Mononuclear cell (primary cell): ENCODE measurements around the gene TRAP1. TPM values are rescaled to one million over a fixed set of nuclear protein-coding genes. Genes with fewer than 3 reads are reported as not detected.
"Not testable (repeated sequence)": the region's sequence is repeated elsewhere in the genome, so short reads cannot be mapped to it uniquely, and the experiment has no call there.

Source experiments
- H3K27me3 ChIP-seq: 2 replicates; pipeline ENCODE4 v1.6.0; 2011; ENCODE audit warnings: low read length, control low read depth; ENCODE audit not compliant: insufficient read depth
- H3K4me1 ChIP-seq: 2 replicates; pipeline ENCODE4 v1.5.1; 2011; ENCODE audit warnings: mild to moderate bottlenecking, low read length, control low read depth; ENCODE audit not compliant: insufficient read depth
- H3K4me3 ChIP-seq: 2 replicates; pipeline ENCODE4 v1.5.1; 2011; ENCODE audit warnings: mild to moderate bottlenecking, low read length, moderate library complexity
- H3K9me3 ChIP-seq: 2 replicates; pipeline ENCODE4 v1.5.1; 2011; ENCODE audit warnings: low read depth, mild to moderate bottlenecking, control low read depth, low read length
- total RNA-seq: library from RNA; depleted of rRNA; stranded (reverse); fragments of >200 nt; gene quantifications from one replicate; pipeline ENCODE4 v1.2.3, GENCODE V29; 2012

Gene TRAP1
- total RNA-seq, 1 donor: 18.1 TPM

DNA sequence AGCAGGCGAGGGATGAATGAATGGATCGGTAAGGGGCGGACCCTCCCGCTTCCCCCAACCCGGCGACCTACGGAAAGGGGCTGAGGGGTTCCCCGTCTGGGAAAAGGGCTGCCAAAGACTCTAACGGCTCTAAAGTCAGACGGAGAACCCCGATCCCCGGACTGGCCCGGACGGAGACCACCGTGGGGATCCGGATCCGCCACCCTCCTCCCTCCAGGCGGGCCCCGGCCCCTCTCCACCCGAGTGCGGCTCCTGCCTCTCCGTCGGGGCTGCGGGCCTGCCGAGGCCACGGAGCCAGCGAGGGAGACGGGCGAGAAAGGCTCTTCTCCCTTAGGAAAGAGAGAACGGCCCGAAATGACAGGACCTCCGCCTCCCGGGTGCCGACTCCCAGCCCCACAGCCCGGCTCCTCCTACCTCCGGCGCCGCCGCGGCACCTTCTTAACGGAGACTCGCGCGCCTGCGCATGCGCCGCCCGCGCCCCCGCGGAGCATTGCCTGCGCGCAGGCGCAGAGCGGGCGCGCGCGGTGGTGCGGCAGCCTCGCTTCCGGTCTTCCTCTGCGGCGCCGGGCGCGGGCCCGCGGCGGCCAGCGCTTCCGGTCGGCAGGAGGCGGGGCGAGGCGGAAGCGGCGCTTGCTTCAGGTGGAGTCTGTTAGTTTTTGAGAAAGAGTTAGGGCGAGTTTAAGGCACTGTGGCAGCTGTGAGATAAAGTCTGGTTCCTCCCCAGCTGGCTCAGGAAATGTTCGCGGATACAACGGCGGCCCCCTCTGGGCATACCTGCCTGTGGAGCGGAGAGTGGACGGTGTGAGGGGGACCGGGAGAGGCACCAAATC is 106.0 kb downstream of the TRAP1 start, which contains the start of gene SLX4:
Gene SLX4, minus strand, starts transcription at position 461 of the 830 bp plus-strand sequence. CDS start 2,642 bp downstream, outside the sequence.
- Histone ChIP-seq H3K4me1 (peaks cover 37% of the 10 kb centered on the region), H3K9me3 (no peaks in the 10 kb centered on the region), H3K4me3 (peak within 1 kb of the TSS; percentile 70)

DNA sequence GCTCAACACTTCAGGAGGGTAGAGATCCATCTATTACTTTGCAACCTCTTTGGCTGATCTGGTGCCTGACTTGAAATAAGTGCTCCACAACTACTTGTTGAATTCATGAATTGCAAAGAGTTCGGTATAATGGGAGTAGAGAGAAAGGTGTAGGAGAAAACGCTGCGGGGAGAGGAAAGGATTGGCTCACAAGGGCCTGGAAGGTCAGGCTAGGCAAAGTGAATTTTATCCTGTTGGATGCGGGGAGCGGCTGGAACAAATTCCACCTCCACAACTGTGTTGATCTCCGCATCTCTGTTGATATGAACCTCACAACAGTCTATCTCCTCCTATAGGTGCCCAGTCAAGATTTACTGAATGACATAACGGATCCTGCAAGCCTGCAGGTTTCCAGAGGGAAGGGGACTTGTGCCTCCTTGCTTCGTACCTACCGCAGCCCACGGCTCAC is 106.6 kb downstream of the TRAP1 start:
- Histone ChIP-seq H3K27me3 (no peaks in the 10 kb centered on the region), H3K9me3 (no peaks in the 10 kb centered on the region), H3K4me3 (peak overlapping the region; percentile 70), H3K4me1 (peaks cover 37% of the 10 kb centered on the region)

More for the DNA sequence above, 106.0 kb downstream of the TRAP1 start, which contains the start of gene SLX4:
- H3K27me3 ChIP-seq: no peaks in the 10 kb centered on the region

DNA sequence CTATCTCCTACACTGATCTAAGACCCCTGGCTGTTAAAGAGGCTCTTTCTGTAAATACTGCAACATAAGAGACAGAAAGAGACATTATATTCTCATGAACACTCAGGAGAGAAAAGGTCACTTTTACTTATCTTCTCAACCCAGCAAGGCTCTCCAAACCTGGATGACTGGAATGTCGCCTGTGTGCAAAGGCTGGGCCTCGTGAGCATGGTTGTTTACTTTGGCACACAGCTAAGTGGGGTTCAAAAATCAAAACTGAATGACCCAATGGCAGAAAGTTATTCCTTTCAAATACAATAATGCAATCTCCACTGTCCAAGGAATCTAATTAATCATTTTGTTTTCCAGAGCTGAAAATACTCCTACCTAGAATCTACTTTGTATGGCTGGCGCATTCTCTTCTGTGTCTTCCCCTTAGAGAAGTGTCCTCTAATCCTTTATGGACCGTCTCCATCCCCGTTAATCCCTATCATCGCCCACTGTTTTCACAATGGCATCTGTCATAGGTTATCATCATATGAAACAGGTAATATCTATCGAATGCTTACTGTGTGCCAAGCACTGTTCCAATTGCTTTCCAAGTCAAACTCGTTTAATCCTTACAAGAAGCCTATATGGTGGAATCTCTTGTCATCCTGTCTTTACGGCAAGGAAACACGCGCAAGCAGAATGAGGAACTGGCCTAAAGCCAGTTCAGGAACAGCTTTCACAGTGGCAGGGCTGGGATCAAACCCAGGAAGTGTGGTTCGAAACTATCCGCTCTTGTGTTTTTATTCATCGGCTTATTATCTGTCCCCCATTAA is 107.2 kb downstream of the TRAP1 start:
- no peaks in the 10 kb centered on the region for H3K9me3 ChIP-seq
- peak overlapping the region; percentile 70 for H3K4me3 ChIP-seq
- H3K4me1 ChIP-seq: peaks cover 37% of the 10 kb centered on the region
- no peaks in the 10 kb centered on the region for H3K27me3 ChIP-seq

DNA sequence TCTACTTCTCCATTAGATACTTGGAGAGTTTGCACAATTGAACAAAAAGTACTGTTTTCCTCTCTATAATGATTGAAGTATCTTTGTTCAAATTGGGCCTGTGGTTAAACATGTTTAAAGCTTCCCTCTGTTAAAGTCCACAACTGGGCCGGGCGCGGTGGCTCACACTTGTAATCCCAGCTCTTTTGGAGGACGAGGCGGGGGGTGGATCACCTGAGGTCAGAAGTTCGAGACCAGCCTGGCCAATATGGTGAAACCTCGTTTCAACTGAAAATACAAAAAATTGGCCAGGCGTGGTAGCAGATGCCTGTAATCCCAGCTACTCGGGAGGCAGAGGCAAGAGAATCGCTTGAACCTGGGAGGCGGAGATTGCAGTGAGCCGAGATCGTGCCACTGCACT is 108.3 kb downstream of the TRAP1 start:
- not testable (repeated sequence) for H3K9me3 ChIP-seq
- H3K4me1 ChIP-seq: peaks cover 30% of the 10 kb centered on the region

DNA sequence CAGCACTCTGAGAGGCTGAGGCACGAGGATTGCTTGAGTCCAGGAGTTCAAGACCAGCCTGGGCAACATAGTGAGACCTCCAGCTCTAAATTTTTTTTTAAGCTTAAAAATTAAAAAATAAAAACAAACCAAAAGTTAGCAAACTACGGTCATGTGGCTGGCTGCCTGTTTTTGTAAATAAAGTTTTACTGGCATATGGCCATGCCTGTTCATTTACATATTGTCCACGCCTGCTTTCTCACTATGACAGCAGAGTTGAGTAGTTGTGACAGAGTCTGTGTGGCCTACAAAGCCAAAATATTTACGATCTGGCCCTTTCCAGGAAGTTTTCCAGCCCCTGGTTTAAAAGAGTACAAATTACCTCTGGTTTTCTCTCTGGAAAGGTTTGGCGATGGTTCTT is 109.3 kb downstream of the TRAP1 start:
- Histone ChIP-seq H3K4me1 (peaks cover 23% of the 10 kb centered on the region), H3K27me3 (no peaks in the 10 kb centered on the region), H3K9me3 (no peaks in the 10 kb centered on the region), H3K4me3 (no peak overlapping the region)

More for the DNA sequence above, 108.3 kb downstream of the TRAP1 start:
- H3K4me3 ChIP-seq, H3K27me3 ChIP-seq: not testable (repeated sequence)

Other genes with a start within 250 kb of the TRAP1 start
- not detected for gene C16orf90, start 222.0 kb downstream of the TRAP1 start, total RNA-seq
- gene CLUAP1, start 216.5 kb downstream of the TRAP1 start, total RNA-seq: 5.8 TPM
- 25.1 TPM for gene NLRC3, start 140.1 kb downstream of the TRAP1 start, total RNA-seq
- 2.5 TPM for gene SLX4, start 105.9 kb downstream of the TRAP1 start, total RNA-seq
- 5.7 TPM for gene DNASE1, start 62.8 kb downstream of the TRAP1 start, total RNA-seq
- 109 TPM for gene CREBBP, start 163.2 kb upstream of the TRAP1 start, total RNA-seq